ENCODE measurements around the gene ASAP2. TPM values are rescaled to one million over a fixed set of nuclear protein-coding genes. Genes with fewer than 3 reads are reported as not detected.

ASAP2 gene
- total RNA-seq, 2 experiments from 2014 or later = 0.27 TPM; not detected in 1

DNA sequence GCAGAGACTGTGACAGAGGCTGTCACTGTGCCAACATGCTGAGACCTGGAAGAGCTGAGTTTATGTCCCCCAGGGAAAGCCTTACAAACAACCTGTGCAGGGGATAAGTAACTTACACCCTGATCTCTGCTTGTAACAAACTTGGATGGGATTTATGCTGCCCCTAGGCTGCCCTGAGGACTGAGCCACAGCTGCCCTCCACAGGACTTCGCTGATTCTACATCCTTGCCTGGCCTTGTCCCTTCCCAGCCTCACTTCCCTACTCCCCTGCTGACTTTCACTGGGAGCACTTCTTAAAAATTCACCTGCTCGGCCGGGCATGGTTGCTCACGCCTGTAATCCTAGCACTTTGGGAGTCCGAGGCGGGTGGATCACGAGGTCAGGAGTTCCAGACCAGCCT, 45.9 kb upstream of the ASAP2 start:
- Histone ChIP-seq H3K9me3 (ENCODE audit: low read length) (no peaks in the 10 kb centered on the region), H3K36me3 (ENCODE audit: insufficient read depth, low read length) (no peaks in the 10 kb centered on the region), H3K79me2 (ENCODE audit: insufficient read depth, low read depth, low read length) (no peaks in the 10 kb centered on the region), H4K20me1 (ENCODE audit: insufficient read depth, low read length) (no peaks in the 10 kb centered on the region), H3K4me1 (ENCODE audit: insufficient read depth, low read length, poor library complexity, severe bottlenecking) (no peaks in the 10 kb centered on the region), H3K9me2 (ENCODE audit: insufficient read depth, low read length) (no peaks in the 10 kb centered on the region), H3K4me2 (ENCODE audit: low read length) (no peak overlapping the region), H2AFZ (ENCODE audit: low read length) (no peak overlapping the region), H3K27ac (ENCODE audit: low read depth, low read length, poor library complexity, severe bottlenecking) (no peak overlapping the region), H3K4me3 (ENCODE audit: low read depth, low read length, poor library complexity, severe bottlenecking) (no peak overlapping the region)
- intact Hi-C loops (cut with micrococcal nuclease; ENCODE audit: unreplicated experiment) = no loop called here
- ChIA-PET CTCF (ENCODE audit: unreplicated experiment) (no interaction called here), POLR2A (no interaction called here)
- no TSS peak for BruUV-seq (replicated peaks)
- TF ChIP-seq, protein P1, sequence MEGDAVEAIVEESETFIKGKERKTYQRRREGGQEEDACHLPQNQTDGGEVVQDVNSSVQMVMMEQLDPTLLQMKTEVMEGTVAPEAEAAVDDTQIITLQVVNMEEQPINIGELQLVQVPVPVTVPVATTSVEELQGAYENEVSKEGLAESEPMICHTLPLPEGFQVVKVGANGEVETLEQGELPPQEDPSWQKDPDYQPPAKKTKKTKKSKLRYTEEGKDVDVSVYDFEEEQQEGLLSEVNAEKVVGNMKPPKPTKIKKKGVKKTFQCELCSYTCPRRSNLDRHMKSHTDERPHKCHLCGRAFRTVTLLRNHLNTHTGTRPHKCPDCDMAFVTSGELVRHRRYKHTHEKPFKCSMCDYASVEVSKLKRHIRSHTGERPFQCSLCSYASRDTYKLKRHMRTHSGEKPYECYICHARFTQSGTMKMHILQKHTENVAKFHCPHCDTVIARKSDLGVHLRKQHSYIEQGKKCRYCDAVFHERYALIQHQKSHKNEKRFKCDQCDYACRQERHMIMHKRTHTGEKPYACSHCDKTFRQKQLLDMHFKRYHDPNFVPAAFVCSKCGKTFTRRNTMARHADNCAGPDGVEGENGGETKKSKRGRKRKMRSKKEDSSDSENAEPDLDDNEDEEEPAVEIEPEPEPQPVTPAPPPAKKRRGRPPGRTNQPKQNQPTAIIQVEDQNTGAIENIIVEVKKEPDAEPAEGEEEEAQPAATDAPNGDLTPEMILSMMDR (conservative IDR thresholded peaks at IDR 0.05; ENCODE audit: low read length) = no peak
- no peak for TF ChIP-seq EZH2phosphoT487 (IDR thresholded peaks at IDR 0.05; ENCODE audit: borderline replicate concordance, low read depth, low read length)
- DNase-seq (ENCODE audit: low spot score) = no peak

DNA sequence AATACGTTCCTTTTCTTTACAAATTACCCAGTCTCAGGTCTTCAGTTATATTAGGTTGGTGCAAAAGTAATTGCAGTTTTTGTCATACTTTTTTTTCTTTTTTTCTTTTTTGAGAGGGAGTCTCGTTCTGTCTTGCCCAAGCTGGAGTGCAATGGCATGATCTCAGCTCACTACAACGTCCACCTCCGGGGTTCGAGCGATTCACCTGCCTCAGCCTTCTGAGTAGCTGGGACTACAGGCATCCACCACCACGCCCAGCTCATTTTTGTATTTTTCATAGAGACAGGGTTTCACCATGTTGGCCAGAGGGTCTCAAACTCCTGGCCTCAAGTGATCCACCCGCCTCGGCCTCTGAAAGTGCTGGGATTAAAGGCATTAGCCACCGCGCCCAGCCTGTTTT, 43.8 kb upstream of the ASAP2 start:
- intact Hi-C loops (cut with micrococcal nuclease; ENCODE audit: unreplicated experiment) = no loop called here
- H3K27ac ChIP-seq (ENCODE audit: low read depth, low read length, poor library complexity, severe bottlenecking) = no peak overlapping the region
- H3K4me3 ChIP-seq (ENCODE audit: low read depth, low read length, poor library complexity, severe bottlenecking) = no peak overlapping the region
- no peaks in the 10 kb centered on the region for H4K20me1 ChIP-seq (ENCODE audit: insufficient read depth, low read length)
- H3K9me2 ChIP-seq (ENCODE audit: insufficient read depth, low read length) = no peaks in the 10 kb centered on the region
- no TSS peak for BruUV-seq (replicated peaks)
- DNase-seq (ENCODE audit: low spot score) = no peak
- H3K4me2 ChIP-seq (ENCODE audit: low read length) = no peak overlapping the region
- no peaks in the 10 kb centered on the region for H3K9me3 ChIP-seq (ENCODE audit: low read length)
- CTCF ChIA-PET (ENCODE audit: unreplicated experiment) = no interaction called here
- H3K36me3 ChIP-seq (ENCODE audit: insufficient read depth, low read length) = no peaks in the 10 kb centered on the region
- H3K4me1 ChIP-seq (ENCODE audit: insufficient read depth, low read length, poor library complexity, severe bottlenecking) = no peaks in the 10 kb centered on the region
- H3K79me2 ChIP-seq (ENCODE audit: insufficient read depth, low read depth, low read length) = no peaks in the 10 kb centered on the region
- POLR2A ChIA-PET = interaction anchor here (0.7 kb wide), 1 partner anchor 259 kb away, joined by 4 read pairs; no protein-coding TSS in a partner anchor
- TF ChIP-seq EZH2phosphoT487 (IDR thresholded peaks at IDR 0.05; ENCODE audit: borderline replicate concordance, low read depth, low read length) = no peak
- TF ChIP-seq, protein P1 (conservative IDR thresholded peaks at IDR 0.05; ENCODE audit: low read length) = no peak
- no peak overlapping the region for H2AFZ ChIP-seq (ENCODE audit: low read length)

DNA sequence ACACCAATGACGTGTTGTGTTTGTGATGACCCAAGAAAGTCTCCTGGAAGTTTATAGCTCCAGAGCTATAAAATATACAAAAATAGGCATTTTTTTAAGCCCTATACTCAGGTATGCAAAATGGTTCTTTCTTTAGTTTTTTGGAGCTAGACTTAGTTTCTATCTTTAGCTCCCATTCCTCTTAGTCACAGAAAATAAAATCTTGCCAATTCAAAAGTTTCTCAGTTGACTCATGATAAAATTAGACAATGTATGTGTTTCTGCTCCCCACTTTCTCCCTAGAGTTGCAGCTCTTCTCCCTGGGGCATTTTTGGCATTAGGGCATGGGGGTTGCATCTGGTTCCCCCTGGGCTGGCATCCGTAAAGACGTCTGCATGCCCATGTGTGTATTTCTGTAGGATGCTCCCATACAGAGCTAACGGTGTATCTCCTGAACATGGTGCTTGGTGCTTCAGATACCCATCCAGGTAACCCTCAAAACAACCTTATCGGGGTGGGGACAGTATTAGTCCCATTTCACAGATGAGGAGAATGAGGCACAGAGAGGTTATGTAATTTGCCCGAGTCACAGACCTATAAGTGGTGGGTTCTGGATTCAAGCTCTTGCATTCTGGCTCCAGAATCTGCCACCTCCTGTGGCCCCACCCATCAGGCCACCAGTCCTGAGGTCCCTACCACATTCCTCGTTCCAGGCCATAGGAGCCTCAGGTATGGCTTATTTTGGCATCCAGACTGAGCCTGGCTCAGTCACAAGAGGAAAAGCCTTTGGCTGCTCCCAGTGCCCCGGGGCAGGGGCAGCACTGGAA, 43.1 kb upstream of the ASAP2 start:
- Histone ChIP-seq H3K9me2 (ENCODE audit: insufficient read depth, low read length) (no peaks in the 10 kb centered on the region), H3K4me1 (ENCODE audit: insufficient read depth, low read length, poor library complexity, severe bottlenecking) (no peaks in the 10 kb centered on the region), H3K79me2 (ENCODE audit: insufficient read depth, low read depth, low read length) (no peaks in the 10 kb centered on the region), H4K20me1 (ENCODE audit: insufficient read depth, low read length) (no peaks in the 10 kb centered on the region), H3K27ac (ENCODE audit: low read depth, low read length, poor library complexity, severe bottlenecking) (no peak overlapping the region), H3K4me2 (ENCODE audit: low read length) (no peak overlapping the region), H2AFZ (ENCODE audit: low read length) (no peak overlapping the region), H3K4me3 (ENCODE audit: low read depth, low read length, poor library complexity, severe bottlenecking) (no peak overlapping the region), H3K9me3 (ENCODE audit: low read length) (no peaks in the 10 kb centered on the region), H3K36me3 (ENCODE audit: insufficient read depth, low read length) (no peaks in the 10 kb centered on the region)
- no TSS peak for BruUV-seq (replicated peaks)
- no peak for DNase-seq (ENCODE audit: low spot score)
- CTCF ChIA-PET (ENCODE audit: unreplicated experiment) = no interaction called here
- TF ChIP-seq, protein P1 (conservative IDR thresholded peaks at IDR 0.05; ENCODE audit: low read length) = no peak
- no peak for TF ChIP-seq EZH2phosphoT487 (IDR thresholded peaks at IDR 0.05; ENCODE audit: borderline replicate concordance, low read depth, low read length)
- intact Hi-C loops (cut with micrococcal nuclease; ENCODE audit: unreplicated experiment) = no loop called here
- POLR2A ChIA-PET = interaction anchor here (0.7 kb wide), 1 partner anchor 259 kb away, joined by 4 read pairs; no protein-coding TSS in a partner anchor
